Endodermal cell (in vitro differentiated cells): ENCODE results near the gene CASP10. TPM values are rescaled to one million over a fixed set of nuclear protein-coding genes. Genes with fewer than 3 reads are reported as not detected.

ENCODE experiments used
- DNase-seq: peaks from one replicate; pipeline ENCODE4 v3.0.0-alpha.2; 2017
- H3K27ac ChIP-seq: 2 replicates; pipeline ENCODE4 v1.5.1; 2013; ENCODE audit warnings: mild to moderate bottlenecking, low read depth, low read length, moderate library complexity
- H3K27me3 ChIP-seq: 2 replicates; pipeline ENCODE4 v1.6.1; 2013; ENCODE audit warnings: mild to moderate bottlenecking, low read length, moderate library complexity; ENCODE audit not compliant: insufficient read depth, control insufficient read depth, poor library complexity, severe bottlenecking
- H3K36me3 ChIP-seq: 2 replicates; pipeline ENCODE4 v1.7.0; 2013; ENCODE audit warnings: mild to moderate bottlenecking, low read length, moderate library complexity; ENCODE audit not compliant: control insufficient read depth, insufficient read depth
- H3K4me1 ChIP-seq: one replicate; pipeline ENCODE4 v1.7.0; 2013; ENCODE audit warnings: low read length; ENCODE audit not compliant: control insufficient read depth, insufficient read depth
- H3K4me3 ChIP-seq: 2 replicates; pipeline ENCODE4 v1.5.1; 2013; ENCODE audit warnings: mild to moderate bottlenecking, low read length, moderate library complexity
- H3K9ac ChIP-seq: 2 replicates; pipeline ENCODE4 v1.6.1; 2013; ENCODE audit warnings: mild to moderate bottlenecking, low read length, moderate library complexity; ENCODE audit not compliant: poor library complexity, severe bottlenecking; ENCODE audit errors: extremely low read depth
- H3K9me3 ChIP-seq: 2 replicates; pipeline ENCODE4 v1.6.1; 2013; ENCODE audit warnings: mild to moderate bottlenecking, low read length, moderate library complexity; ENCODE audit not compliant: control insufficient read depth
- H3K27ac Mint-ChIP-seq: 2 replicates; pipeline ENCODE4 v1.8.0; 2020; ENCODE audit warnings: mixed read lengths
- H3K27me3 Mint-ChIP-seq: 2 replicates; pipeline ENCODE4 v1.8.0; 2021; ENCODE audit warnings: mild to moderate bottlenecking, mixed read lengths; ENCODE audit not compliant: insufficient read depth
- H3K36me3 Mint-ChIP-seq: 2 replicates; pipeline ENCODE4 v1.8.0; 2020; ENCODE audit warnings: low read depth, mixed read lengths
- H3K4me1 Mint-ChIP-seq: 2 replicates; pipeline ENCODE4 v1.8.0; 2020; ENCODE audit warnings: mixed read lengths
- H3K4me3 Mint-ChIP-seq: 2 replicates; pipeline ENCODE4 v1.8.0; 2020; ENCODE audit warnings: mild to moderate bottlenecking, moderate library complexity, mixed read lengths
- H3K9me3 Mint-ChIP-seq: 2 replicates; pipeline ENCODE4 v1.8.0; 2020; ENCODE audit warnings: mild to moderate bottlenecking, mixed read lengths
- WGBS, 2 experiments: methylation state at CpG; one replicate each; pipeline versions ENCODE4 v1.1.5 to v1.1.7; 2013; ENCODE audit warnings: missing lambda C conversion rate in 2 of 2, mixed read lengths in 1 of 2; ENCODE audit not compliant: insufficient coverage in 1 of 2, insufficient read length in 1 of 2; 5-methylcytosine and 5-hydroxymethylcytosine counted together
- total RNA-seq, 2 donors: library from RNA; stranded (reverse); fragmentation: NEBNext Ultra II Directional in 1 of 2; extraction: Animal tissue kit (Norgen Biotek cat#: 25700) in 1 of 2; gene quantifications; 2 replicates in 1 of 2; 3 replicates in 1 of 2; pipeline ENCODE4 v1.2.1, GENCODE V29; 2021
- TF ChIP-seq, protein P1 (sequence below): fragments of 200-600 bp; sonication (generic); conservative IDR thresholded peaks from 2 replicates; pipeline ENCODE4 v1.5.0; 2021; ENCODE audit warnings: antibody characterized with exemption, mild to moderate bottlenecking

The CASP10 gene
- total RNA-seq, 2 donors from 2014 or later = 6.0 to 24.5 TPM

DNA sequence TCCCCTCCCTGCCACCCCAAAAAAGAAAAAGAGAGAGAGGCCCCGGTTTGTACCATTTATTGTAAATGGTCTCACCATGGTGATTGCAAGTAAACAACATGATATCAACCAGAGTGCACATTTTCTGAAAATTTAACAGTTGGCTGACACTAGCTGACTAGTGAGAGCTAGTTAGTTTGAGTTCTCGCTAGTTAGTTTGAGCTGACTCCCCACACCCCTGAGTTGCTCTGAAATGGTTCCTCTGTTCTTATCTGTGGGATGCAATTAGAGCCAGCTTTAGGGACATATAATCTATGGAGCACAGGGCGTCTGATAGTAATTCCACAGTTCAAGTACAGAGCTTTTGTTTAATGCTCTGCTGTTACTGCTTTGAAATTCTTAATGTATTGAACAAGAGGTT lies 13.1 kb downstream of the CASP10 start:
- Mint-ChIP-seq H3K4me1 (peaks cover 4% of the 10 kb centered on the region), H3K4me3 (no peak overlapping the region), H3K27me3 (no peaks in the 10 kb centered on the region), H3K27ac (no peak overlapping the region), H3K9me3 (no peaks in the 10 kb centered on the region), H3K36me3 (peaks cover 22% of the 10 kb centered on the region)
- Histone ChIP-seq H3K4me1 (no peaks in the 10 kb centered on the region), H3K27me3 (no peaks in the 10 kb centered on the region), H3K9me3 (no peaks in the 10 kb centered on the region), H3K4me3 (no peak overlapping the region), H3K9ac (no peak overlapping the region), H3K27ac (no peak overlapping the region), H3K36me3 (no peaks in the 10 kb centered on the region)
- TF ChIP-seq, protein P1, sequence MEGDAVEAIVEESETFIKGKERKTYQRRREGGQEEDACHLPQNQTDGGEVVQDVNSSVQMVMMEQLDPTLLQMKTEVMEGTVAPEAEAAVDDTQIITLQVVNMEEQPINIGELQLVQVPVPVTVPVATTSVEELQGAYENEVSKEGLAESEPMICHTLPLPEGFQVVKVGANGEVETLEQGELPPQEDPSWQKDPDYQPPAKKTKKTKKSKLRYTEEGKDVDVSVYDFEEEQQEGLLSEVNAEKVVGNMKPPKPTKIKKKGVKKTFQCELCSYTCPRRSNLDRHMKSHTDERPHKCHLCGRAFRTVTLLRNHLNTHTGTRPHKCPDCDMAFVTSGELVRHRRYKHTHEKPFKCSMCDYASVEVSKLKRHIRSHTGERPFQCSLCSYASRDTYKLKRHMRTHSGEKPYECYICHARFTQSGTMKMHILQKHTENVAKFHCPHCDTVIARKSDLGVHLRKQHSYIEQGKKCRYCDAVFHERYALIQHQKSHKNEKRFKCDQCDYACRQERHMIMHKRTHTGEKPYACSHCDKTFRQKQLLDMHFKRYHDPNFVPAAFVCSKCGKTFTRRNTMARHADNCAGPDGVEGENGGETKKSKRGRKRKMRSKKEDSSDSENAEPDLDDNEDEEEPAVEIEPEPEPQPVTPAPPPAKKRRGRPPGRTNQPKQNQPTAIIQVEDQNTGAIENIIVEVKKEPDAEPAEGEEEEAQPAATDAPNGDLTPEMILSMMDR = no peak
- WGBS, 2 experiments = 87 to 100% methylated on average over 1 to 3 of the region's 3 CpGs
- no peak for DNase-seq

DNA sequence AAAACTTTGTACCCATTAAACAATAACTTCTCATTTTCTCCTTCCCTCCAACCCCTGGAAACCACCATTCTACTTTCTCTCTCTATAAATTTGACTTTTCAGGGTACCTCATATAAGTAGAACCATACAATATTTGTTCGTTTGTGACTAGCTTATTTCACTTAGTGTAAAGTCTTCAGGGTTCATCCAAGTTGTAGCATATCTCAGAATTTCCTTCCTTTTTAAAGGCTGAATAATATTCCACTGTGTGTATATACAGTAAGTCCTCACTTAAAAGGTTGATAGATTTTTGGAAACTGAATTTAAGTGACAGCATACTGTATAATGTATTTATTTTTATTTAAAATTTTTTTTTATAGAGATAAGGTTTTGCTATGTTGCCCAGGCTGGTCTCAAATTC lies 13.9 kb downstream of the CASP10 start:
- H3K27ac Mint-ChIP-seq = no peak overlapping the region
- H3K4me1 ChIP-seq = no peaks in the 10 kb centered on the region
- DNase-seq = no peak
- no peaks in the 10 kb centered on the region for H3K27me3 Mint-ChIP-seq
- H3K9me3 Mint-ChIP-seq = no peaks in the 10 kb centered on the region
- TF ChIP-seq, protein P1 = no peak
- no peaks in the 10 kb centered on the region for H3K36me3 ChIP-seq
- WGBS, 2 experiments = 80 to 90% methylated on average over 1 of the region's 1 CpG
- no peak overlapping the region for H3K27ac ChIP-seq
- no peaks in the 10 kb centered on the region for H3K9me3 ChIP-seq
- H3K4me1 Mint-ChIP-seq = peaks cover 4% of the 10 kb centered on the region
- H3K27me3 ChIP-seq = no peaks in the 10 kb centered on the region
- no peak overlapping the region for H3K4me3 ChIP-seq
- H3K9ac ChIP-seq = no peak overlapping the region
- peaks cover 25% of the 10 kb centered on the region for H3K36me3 Mint-ChIP-seq
- H3K4me3 Mint-ChIP-seq = no peak overlapping the region

DNA sequence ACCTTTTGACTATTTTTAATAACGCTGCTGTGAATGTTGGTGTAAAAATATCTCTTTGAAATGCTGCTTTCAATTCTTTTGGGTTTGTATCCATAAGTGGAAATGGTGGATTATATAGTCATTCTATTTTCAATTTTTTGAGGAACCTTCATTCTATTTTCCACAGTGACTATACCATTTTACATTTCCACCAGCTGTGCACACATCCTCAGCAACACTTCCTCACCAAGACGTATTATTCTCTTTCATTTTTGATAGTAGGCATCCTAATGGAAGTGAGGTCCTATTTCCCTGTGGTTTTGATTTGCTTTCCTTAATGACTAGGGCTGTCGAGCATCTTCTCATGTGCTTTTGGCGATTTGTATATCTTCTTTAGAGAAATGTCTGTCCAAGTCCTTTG lies 14.8 kb downstream of the CASP10 start:
- no peaks in the 10 kb centered on the region for H3K9me3 Mint-ChIP-seq
- no peak overlapping the region for H3K27ac Mint-ChIP-seq
- H3K4me3 ChIP-seq = no peak overlapping the region
- H3K36me3 Mint-ChIP-seq = peaks cover 25% of the 10 kb centered on the region
- no peak overlapping the region for H3K9ac ChIP-seq
- H3K27ac ChIP-seq = no peak overlapping the region
- H3K4me1 ChIP-seq = no peaks in the 10 kb centered on the region
- no peaks in the 10 kb centered on the region for H3K36me3 ChIP-seq
- H3K4me3 Mint-ChIP-seq = no peak overlapping the region
- H3K27me3 ChIP-seq = no peaks in the 10 kb centered on the region
- DNase-seq = no peak
- peaks cover 4% of the 10 kb centered on the region for H3K4me1 Mint-ChIP-seq
- WGBS, 2 experiments = 71 to 98% methylated on average over 1 to 4 of the region's 4 CpGs
- H3K9me3 ChIP-seq = no peaks in the 10 kb centered on the region
- H3K27me3 Mint-ChIP-seq = no peaks in the 10 kb centered on the region
- TF ChIP-seq, protein P1 = no peak
